ENCODE results near the gene C1orf74.

- TF ChIP-seq CTCF (IDR thresholded peaks at IDR 0.05) = no peak
- no peak for TF ChIP-seq POLR2A (IDR thresholded peaks at IDR 0.05)
Measured at GRCh38 chr1:209741193-209741592, 43.2 kb downstream of the C1orf74 start.
